Peyer's patch (tissue), 4 donors: ENCODE data around the gene SP6.

Experiments
- CTCF ChIP-seq, 6 experiments: fragments of 450-650 bp in 4 of 6; fragments of 200-600 bp in 2 of 6; sonication (generic) in 1 of 6; IDR thresholded peaks; one replicate each; pipeline ENCODE4 v1.5.1; 2017 to 2019; ENCODE audit warnings: antibody characterized with exemption in 6 of 6, mild to moderate bottlenecking in 3 of 6, moderate library complexity in 1 of 6
- POLR2A ChIP-seq, 2 donors: fragments of 450-650 bp; IDR thresholded peaks; one replicate each; pipeline ENCODE4 v1.5.1; 2017; ENCODE audit warnings: antibody characterized with exemption in 2 of 2, mild to moderate bottlenecking in 2 of 2, moderate library complexity in 2 of 2

DNA sequence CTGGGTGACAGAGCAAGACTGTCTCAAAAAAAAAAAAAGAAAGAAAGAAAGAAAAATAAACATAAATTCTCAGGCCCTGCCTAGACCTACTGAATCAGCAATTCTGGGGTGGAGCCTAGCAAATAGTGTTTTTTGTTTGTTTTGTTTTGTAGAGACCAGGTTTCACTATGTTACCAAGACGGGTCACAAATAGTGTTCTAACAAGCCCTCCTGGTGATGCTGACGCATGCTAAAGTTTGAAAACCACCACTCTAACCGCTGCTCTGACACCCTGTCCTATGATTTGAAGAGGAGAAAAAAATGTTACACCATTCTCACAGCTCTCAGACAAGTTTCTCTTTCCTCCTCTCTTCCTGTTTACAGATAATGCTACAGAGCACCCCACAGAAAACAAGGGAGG, 21.1 kb downstream of the SP6 start:
- no peak for TF ChIP-seq CTCF (IDR thresholded peaks at IDR 0.05)
- TF ChIP-seq POLR2A (IDR thresholded peaks at IDR 0.05), result no peak
